Measurements from ENCODE around the gene VPS8.

VPS8 gene

DNA sequence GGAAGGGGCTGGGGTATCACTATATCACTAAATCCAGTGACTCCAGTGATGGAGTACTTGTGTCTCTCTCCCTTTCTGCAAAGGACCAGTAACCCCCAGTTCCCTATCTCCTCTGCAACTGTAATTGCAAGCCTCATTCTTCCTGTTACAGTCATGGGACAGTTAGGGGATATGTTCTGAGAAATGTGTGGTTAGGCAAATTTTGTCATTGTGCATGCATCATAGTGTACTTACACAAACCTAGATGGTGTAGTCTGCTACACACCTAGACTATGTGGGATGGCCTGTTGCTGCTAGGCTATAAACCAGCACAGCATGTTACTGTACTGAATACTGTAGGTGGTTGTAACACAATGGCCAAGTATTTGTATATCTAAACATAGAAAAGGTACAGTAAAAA lies 2.2 kb downstream of the VPS8 start:
- no peak for DNase-seq

DNA sequence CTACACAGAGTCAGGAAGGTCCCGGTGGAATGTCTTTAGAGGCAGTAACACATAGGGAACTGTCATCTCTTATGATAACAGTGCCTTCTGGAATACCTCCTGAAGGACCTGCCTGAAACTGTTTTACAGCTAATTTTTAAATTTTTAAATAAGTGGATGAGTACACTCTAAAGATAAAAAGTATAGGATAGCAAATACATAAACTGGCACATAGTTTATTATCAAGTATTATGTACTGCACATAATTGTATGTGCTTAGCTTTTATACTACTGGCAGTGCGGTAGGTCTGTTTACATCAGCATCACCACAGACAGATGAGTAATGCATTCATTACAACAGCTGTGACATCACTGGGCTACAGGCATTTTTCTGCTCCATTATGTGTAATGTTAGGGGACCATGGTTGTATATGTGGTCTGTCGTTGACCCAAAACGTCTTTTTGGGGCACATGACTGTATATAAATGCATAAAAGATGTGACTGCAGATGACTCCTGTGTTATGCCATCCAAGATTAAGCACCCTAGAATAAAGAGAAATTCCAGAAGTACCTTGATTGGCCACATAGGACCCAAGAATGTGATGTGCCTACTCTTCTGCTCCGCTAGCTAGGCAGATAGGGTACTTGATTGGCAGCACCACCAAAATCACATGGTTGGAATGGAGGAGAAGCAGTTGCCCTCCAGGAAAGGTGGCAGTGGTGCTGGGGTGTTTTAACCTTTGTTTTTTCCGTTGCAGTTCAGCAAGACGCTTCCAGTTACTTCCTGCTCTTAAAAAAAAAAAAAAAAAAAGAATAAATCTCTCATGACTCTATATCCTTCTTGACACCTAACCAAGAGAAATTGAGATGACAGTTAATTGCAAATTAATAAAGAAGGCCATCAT lies 3.3 kb downstream of the VPS8 start:
- DNase-seq: peak; percentile 15

DNA sequence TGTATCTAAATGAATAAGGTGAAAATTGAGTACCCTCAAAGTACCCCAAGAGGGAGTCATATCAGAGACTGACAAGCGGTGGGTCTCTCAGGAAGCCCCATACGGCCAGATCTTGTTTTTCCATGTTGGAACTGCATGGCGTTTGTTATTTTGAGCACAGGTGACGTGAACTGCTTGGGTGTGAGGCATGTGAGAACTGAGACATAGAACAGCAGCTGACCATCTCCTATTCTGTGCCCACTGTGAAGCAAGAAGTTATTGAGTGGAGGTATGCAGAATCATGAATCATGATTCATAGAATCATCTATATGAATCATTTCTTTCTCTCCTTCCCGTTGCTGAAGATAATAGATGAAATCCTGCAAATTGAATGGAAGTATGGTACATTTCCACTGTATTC lies 4.6 kb downstream of the VPS8 start:
- DNase-seq: no peak

DNA sequence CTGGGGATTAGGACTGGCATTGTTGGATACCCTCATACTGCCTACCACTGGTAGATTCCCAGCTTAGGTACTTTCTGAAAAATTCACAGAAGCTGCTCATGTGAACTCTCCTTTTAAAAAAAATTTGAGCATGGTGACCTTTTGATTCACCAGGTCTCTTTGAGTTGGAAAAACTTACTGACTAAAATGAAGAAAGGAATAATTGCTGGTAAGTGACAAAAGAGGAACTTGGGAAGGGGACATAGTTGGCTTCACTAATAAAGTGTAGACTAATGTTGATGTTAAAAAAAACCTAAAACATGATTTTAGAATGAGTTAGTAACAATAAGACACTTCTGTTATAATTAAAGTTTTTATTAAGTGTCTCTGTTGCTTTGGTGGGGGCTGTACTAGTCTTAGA lies 8.6 kb downstream of the VPS8 start:
- DNase-seq: no peak

DNA sequence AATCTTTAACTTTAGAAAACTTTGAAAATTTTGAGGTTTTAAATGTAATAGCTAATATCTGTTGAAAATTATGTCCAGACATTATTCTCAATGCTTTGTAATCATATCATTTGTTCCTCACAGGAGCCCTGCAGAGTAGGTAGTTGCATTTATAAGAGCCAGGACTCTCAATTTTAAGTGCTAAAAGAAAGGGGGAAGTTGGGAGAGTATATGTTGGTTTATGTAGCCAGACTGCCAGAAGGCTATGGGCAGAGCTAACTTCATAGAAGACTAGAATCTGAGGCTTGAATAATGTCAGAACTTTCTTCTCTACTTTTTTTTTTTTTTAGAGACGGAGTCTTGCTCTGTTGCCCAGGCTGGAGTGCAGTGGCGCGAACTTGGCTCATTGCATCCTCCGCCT lies 9.1 kb downstream of the VPS8 start:
- no peak for DNase-seq

DNA sequence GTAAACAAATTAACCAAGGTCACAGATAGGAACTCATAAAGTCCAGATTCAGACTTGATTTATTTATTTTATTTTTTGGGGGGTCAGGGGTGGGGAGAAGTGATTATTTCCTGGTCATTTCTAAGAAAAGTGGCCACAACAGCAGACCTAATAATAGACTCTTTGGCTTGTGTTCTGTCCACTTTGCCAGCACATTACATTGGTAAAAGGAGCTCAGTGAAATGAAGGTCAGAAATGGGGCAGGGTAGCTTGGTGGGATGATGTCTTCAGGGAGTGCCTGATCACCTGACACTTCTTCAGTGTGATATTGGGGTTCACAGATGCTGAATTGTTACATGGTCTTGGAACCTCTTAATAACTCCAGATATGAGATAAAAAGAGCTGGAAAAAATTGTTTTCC lies 10.1 kb downstream of the VPS8 start:
- no peak for DNase-seq

DNA sequence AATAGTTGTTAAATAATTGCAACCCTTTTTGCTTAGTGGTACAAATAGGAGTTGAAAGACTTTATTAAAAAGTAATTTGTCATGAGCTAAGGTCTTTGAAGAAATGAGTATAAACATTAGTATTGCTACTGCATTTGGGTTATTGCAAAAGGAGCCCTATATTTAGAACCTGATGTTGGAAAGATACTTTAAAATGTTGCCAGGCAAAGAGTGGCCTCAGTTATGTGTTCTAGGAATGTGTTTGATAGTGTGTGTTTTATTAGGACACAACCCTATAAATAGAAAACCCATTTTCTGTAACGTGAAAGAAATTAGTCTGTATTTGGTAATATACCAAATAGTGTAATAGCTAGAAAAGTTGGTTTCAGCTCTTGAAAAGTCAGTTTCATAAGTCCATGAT lies 10.7 kb downstream of the VPS8 start:
- no peak for DNase-seq

DNA sequence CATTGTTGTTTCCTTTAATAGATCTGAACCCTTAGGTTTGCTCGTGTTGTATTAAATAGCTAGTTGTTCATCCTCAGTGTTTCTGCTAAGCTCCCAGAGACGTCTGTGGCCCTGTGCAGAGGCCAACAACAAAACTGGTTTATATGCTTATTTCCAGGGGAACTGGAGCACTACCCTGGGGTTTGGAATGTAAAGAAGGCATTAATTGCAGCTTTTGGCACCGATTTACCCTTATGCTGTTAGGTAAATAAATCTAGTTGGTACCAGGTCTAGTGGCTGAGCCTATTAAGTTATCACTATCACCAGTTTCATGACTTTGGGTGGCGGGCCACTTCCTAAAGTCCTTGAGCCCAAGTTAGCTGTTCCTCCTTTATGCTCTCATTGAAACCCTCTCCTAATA lies 12.0 kb downstream of the VPS8 start:
- DNase-seq: no peak

DNA sequence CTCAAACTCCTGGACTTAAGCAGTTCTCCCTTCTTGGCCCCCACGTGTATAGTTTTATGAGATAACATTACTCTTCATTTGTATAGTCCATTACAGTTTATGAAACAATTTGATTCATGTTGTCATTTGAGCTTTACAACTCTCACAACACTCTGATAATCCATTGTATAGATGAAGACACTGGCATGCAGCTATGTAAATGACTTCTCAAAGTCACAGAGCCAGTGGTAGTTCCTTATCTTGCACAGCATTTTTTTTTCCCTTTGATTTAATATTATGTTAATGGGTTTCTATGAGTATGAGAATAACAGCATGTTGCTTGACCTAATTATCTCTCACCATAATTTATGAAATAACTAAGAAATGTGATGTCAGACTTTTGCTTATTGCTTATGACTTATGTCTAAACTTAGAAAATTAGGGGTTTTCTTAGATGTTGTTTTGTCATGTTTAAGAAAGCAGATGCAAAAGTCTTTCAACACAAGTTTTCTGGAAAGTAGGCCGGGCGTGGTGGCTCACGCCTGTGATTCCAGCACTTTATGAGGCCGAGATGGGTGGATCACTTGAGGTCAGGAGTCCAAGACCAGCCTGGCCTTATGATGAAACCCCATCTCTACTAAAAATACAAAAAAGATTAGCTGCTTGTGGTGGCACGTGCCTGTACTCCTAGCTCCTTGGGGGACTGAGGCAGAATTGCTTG lies 13.3 kb downstream of the VPS8 start:
- no peak for DNase-seq

DNA sequence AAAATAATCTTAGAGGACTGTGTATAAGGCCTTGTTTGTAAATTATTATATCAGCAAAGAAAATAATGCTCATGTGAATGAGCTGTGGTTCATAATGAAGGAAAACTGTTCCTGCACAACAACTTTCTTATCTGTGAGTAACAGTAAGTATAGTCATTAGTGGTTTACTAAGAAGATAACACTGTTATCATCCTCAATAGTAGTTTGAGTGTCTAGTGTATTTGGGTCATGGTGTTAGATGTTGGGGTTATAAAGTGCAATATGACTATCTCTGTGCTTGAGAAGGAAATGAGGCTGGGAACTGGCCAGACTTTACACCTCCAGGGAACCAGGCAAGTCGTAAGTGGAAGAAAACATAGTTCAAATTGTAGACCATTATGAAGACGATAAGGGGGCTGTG lies 15.6 kb downstream of the VPS8 start:
- DNase-seq: no peak

DNA sequence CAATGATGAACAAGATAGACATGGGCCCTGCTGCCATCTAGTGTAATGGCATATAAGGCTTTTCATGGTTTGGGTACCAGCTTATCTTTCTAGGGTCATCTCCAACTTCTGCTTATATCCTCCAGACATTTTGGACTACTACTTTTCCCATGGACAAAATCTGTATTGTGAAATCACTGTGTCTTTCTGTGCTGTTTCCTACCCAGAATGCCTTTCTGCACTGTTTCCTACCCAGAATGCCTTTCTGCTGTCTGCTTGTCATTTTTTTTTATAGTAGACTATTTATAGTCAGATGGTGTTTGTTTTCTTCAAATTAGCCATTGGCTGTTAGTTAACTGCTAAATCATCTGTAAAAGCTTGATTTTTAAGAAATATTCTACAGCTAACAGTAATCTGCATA lies 20.1 kb downstream of the VPS8 start:
- no peak for DNase-seq

DNA sequence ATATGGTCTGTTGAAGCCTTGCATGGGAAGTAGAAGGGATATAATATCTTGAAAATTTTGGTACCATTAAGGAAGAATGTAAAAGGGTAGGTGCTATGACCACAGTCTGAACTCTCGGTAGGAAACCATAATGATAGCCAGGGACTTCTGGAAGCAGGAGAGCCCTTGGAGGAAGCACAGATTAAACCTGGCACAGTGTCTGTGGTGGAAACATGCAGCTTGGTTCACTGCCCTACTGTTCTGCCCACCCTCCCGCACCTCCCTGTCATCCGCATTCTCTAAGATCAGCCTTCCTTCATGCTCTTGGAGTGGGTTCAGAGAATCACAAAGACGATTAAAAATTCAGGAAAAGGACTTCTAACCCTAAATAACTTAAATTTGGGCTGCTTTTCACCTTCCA lies 20.9 kb downstream of the VPS8 start:
- DNase-seq: no peak

DNA sequence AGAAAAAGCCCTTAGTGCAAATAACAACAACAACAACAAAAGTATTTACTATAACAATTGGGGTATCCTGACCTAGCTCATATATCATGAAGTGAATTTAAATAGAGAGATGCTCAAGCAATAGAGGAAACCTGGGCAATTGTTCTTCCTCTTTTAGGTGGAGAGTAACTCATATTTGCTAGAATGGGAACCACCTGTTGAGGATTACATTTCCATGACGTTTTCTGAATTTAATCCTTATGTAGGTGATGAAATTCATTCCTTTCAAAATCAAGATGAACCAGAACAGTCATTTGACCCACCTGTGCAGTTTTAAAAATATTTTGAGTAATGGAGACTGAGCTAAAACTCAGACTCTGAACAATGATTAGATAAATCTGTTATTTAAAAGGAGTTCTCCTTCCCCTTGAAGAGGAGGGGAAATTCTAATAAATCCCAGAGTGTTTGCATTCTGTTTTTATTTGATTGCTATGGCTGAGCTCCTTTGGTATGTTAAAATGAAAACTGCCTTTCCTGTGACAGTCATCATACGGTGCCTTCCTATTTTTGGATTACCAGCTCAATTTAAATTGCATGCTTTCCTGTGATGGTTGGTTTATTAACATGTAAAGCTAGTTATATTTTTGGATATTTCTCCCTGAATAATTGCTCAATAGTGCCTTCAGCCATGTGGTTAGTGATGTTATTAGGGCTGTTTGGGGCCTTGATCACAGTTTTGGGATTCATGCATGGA lies 24.3 kb downstream of the VPS8 start:
- no peak for DNase-seq

DNA sequence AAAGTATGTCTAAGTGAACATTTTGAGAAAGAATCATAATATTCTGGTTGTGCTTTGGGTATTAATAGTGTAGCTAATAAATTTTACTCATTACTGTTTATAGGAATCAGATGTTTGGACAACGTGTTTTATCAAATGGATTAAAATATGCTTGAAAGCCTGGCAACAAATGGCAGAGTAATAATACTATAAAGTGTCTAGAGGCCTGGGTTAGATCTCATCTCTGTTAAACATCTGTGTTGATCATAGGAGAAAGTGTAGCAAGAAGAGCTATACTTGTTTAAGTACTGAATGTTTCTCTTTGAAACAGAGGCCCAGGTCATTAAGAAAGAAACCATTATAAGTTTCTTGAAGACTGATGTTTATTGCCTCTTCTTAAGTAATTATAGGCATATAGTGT lies 30.5 kb downstream of the VPS8 start:
- no peak for DNase-seq

DNA sequence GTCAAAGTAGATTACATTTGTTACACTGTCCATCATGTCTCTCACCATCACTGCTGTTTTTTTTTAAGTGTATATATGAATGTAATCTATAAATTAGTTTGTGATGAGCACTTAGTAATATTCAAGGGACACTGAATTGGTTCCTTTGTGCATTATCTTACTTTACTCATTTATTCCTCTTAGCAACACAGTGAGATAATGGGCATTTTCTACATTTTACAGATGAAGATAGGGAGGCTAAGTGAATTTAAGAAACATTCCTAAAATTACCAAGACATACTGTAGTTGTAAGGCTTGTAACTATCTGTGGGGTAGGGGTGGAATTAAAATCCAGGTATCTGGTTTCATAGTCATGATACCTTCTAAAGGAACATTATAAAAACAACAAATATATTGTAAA lies 33.9 kb downstream of the VPS8 start:
- DNase-seq: no peak

DNA sequence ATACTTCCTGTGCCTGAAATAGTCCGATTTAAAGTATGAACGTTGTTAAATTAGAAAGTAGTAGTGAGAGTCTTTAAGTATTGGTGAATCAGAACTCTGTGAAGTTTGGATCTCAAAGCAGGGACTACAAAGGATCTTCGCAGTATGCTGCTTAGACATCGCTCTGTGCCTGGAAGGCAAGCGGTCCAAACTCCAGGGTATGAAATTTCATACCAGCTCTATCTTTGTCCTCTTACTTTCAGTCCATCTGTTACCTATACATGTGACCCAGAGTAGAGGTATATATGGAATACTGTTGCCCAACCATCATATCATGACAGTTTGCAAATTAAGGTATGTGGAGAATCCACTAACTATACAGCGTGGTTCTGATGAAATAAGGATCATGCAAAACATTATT lies 34.5 kb downstream of the VPS8 start:
- DNase-seq: no peak

DNA sequence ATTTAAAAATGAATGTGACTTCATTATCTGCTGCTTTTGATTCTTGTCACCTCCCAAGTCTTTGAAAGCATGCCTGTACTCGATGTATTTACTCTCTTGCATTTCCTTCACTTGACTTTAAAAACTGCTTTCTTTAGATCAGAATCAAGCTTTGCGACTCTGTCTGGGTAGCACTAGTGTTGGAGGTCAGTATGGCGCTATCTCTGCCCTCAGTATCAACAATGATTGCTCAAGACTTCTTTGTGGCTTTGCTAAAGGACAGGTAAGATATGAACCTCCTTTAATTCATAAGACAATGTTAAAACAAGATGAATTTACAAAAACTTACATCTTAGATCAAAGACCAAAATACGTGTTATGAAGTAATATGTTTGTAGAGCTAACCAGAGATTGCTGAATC lies 37.0 kb downstream of the VPS8 start:
- no peak for DNase-seq

DNA sequence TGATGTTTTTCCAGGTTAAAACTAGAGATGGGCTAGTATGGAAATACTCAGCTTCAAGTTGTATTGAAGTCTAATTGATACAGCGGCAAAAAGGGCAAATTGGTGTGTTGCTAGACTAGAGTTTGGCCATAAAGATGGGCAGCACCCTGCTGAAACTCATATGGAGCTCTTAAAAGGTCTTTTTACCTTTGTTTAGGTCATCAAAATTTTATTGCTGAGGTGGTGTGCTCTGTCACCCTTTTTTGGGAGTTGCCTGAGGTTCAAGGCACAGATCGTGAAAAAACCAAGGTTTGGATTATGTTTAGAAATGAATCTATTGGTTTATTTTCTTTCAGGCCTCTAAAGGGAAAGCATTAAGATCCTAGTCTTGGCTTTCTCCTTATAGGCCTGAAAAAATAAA lies 38.2 kb downstream of the VPS8 start:
- no peak for DNase-seq

DNA sequence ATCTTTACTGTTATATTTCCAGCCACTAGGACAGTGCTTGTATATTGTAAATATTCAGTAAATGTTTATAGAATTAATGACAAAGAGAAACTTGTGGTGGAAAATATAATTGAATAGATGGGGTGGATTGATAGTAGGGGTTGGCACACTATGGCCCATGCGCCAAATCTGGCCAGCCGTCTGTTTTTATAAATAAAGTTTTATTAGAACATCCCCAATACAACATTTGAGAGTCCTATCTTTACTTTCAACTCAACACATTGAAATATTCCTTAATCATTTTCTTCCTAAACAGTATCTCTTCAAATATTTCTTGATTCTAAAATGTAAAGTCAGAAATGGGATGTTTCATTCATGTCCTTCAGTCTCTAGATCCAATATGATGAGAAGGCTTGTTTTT lies 45.1 kb downstream of the VPS8 start:
- DNase-seq: no peak

DNA sequence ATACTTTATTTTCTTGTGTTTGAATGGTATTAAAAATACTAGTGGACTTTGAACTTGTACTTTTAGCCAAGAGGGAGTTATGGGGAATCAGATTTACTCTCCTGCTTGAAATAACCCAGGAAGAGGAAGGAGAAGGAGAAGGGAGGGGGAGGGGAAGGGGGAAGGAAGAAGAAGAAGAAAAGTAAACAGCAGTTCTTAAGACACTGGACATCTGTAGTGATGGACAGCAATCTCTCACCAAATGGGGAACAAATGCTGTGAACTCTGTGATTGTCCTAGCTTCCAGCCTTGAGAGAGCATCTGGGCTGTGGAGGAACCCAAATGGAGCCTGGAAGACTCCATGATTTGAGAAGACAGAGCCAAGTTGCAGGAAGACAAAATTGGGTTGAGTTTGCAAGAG lies 52.0 kb downstream of the VPS8 start:
- DNase-seq: no peak

DNA sequence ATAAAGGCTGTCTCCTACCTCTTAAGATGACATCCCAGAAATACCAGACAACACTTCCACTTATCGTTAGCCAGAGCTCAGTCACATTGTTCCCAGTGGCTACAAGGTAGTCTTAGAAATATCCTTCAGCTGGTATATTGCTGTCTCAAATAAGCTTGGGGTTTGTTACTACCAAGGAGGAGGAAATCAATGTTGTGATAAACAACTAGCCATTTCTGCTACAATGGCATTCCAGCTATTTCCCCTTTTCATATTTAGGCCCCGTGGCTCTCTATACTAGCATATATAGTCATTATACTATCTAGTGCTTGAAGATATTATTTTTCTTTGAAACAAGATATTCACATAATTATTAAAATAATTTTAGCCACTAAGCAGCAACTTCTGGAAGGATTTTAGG lies 56.5 kb downstream of the VPS8 start:
- no peak for DNase-seq

DNA sequence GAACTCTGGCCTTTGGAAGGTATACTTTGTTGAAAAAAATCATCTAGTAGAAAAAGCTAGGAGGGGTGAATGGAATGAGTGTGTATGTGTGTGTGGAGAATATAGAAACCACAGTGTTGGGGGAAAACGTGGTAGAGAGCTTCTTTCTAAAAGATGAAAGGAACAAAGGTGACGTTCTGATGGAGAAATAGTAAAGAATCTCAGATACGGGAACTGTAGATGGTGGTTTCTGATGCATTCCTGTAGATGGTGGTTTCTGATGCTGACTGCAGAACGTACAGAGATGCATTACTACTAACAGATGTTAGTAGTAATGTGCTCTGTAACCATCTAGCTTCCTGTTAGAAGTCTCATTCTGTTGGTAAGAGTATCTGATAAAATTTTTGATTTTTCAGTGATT lies 60.2 kb downstream of the VPS8 start:
- no peak for DNase-seq

DNA sequence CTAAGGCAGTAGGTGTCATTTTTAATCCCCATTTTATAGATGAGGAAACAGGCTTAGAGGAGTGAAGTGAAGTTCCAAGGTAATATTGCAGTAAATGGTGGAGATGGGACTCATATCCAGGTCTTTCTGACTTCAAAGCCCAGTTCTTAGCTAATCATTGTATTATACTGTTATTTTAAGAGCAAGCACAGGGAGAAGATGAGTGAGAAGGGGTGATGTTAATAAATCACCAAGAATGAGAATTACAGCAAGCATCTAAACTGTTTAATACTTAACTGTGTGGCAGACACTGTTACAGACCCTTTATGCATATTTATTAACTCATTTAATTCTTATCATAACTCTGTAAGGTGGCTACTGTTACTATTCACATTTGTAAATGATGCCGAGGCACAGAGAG lies 61.2 kb downstream of the VPS8 start:
- no peak for DNase-seq
